Cardiac fibroblast (primary cell): ENCODE results near the gene KCNN2.

ENCODE experiments used
- DNase-seq, 2 donors: peaks; one replicate each; pipeline versions ENCODE4 v3.0.0 to v3.0.0-alpha.2; 2010; ENCODE audit warnings: low read depth in 2 of 2
- H3K4me3 ChIP-seq, 2 donors: replicated peaks in 1 of 2; 1 replicate in 1 of 2; 2 replicates in 1 of 2; pipeline ENCODE4 v1.5.1; 2011; ENCODE audit warnings: low read depth in 2 of 2, low read length in 2 of 2, mild to moderate bottlenecking in 2 of 2, moderate library complexity in 1 of 2
- CTCF ChIP-seq: IDR thresholded peaks from one replicate; pipeline ENCODE4 v1.5.1; 2011; ENCODE audit warnings: low read depth, mild to moderate bottlenecking, low read length, inconsistent platforms

KCNN2 gene

DNA sequence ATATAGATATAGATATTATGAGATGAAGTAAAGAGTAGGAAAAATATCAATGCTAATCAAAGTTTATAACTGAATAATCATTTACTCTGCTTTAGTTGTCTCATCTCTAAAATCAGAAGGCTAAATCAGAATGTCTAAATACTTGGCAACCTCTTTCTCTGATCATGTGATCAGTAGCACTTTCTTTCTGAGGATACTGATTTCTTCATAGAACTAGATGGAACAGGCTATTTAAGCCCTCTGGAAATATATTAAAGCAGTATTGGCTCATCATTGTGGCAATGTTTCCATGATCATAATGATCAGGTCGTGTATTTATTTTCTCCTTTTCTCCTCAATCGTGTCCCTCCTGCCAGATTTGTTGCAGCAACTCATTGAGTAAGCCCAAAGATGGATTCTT lies 109.7 kb downstream of the KCNN2 start:
- H3K4me3 ChIP-seq = no peak overlapping the region
- DNase-seq = no peak
- no peak for TF ChIP-seq CTCF

- no peak for TF ChIP-seq CTCF
- H3K4me3 ChIP-seq = no peak overlapping the region
- DNase-seq = no peak
These were observed 111.7 kb downstream of the KCNN2 start for GRCh38 chr5:114473541-114473940.

DNA sequence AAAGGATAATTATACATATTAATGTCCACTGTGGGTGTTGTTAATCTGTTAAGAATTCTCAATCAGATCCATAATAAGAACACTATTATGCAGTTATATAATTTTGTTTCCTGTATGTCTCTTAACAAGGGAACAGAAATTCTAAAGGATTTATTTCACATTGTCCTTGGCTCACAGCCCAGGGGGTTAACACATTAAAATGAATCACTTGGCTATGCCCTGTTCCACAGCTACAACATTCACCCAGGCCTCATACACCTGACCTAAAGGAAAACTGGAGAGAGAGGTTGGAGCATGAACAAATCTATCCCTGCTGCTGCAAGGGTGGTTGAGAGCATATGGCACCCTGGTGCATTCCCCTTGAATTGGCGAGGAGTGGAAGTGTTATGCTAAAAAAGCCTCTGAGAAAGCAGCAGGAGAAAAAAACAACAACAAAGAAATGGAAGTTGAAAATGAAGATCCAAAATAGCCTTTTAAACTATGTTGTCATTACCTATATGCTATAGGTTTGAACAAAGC lies 116.0 kb downstream of the KCNN2 start:
- no peak for TF ChIP-seq CTCF

DNA sequence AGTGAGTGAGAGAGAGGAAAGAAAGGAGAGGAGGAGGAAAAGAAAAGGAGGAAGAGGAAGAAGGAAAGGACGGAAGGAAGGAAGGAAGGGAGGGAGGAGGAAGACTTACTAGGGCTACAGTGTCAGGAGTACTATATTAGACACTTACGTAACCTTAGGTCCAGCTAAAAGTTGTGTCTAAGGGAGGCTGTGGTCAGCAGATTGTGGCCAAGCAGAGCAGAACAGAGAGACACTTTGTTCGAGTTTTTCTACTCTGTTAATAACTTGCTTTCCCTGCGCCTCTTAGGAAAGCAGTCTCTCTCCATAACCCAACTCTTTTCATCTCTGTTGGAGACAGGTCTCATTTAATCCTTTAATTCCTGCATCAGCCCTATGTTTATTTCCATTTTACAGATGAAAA lies 138.9 kb downstream of the KCNN2 start:
- no peak overlapping the region for H3K4me3 ChIP-seq
- no peak for DNase-seq
- no peak for TF ChIP-seq CTCF

More for the DNA sequence above, 116.0 kb downstream of the KCNN2 start:
- H3K4me3 ChIP-seq = no peak overlapping the region
- no peak for DNase-seq

DNA sequence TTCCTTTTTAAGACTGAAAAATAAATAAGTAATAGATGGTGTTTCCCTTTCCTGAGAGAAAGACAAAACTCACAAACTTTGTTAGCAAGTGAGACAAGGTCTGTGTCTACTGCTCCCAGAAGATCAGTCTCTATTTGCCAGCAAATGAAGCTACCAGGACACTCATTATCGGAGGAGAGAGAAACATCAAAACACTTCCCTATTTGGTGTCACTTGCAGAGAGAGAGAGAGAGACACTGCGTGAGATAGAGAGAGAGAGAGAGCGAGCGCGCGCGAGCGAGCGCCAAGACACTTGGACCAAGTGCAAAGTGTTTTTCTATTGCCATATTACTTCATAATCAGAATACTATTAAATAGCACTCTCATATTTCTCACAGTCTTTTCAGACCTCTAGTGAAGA lies 142.7 kb downstream of the KCNN2 start:
- no peak for TF ChIP-seq CTCF
- H3K4me3 ChIP-seq = no peak overlapping the region
- DNase-seq = no peak

DNA sequence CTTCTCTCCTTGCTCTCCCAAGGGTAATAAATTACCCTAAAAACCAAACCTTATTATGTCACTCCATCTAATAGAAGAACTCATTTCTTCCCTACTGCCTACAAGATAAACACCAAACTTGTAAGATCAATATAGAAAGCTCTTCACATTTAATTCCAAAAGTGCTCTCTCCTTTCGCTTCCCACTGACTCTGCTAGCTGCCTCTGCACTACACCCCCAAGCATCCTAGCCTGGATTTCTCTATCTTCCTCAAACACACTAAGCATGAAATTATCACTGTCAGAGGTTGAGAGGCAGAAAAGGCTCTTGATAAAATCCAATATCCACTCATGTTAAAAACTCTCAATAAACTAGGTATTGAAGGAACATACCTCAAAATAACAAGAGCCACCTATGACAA lies 162.4 kb downstream of the KCNN2 start:
- no peak for TF ChIP-seq CTCF
- no peak overlapping the region for H3K4me3 ChIP-seq
- no peak for DNase-seq

GRCh38 chr5:114544561-114544960 lies 182.7 kb downstream of the KCNN2 start:
- TF ChIP-seq CTCF = no peak
- no peak for DNase-seq
- H3K4me3 ChIP-seq = no peak overlapping the region
